Esophagus muscularis mucosa (tissue), 4 donors: ENCODE results near the gene COL11A1.

Experiments
- CTCF ChIP-seq, 3 experiments: fragments of 200-600 bp in 2 of 3; fragments of 450-650 bp in 1 of 3; sonication (generic) in 2 of 3; IDR thresholded peaks; one replicate each; pipeline ENCODE4 v1.5.1; 2017 to 2019; ENCODE audit warnings: antibody characterized with exemption in 3 of 3, mild to moderate bottlenecking in 2 of 3, moderate library complexity in 1 of 3
- EP300 ChIP-seq: sonication (generic); formaldehyde crosslinking; IDR thresholded peaks from one replicate; pipeline ENCODE4 v1.6.1; 2017; ENCODE audit warnings: antibody characterized with exemption
- POLR2A ChIP-seq: fragments of 450-650 bp; IDR thresholded peaks from one replicate; pipeline ENCODE4 v1.6.1; 2017; ENCODE audit warnings: antibody characterized with exemption, moderate library complexity, mild to moderate bottlenecking, low read depth
- POLR2AphosphoS5 ChIP-seq, 2 donors: sonication (generic); formaldehyde crosslinking; IDR thresholded peaks; one replicate each; pipeline ENCODE4 v1.6.1; 2017; ENCODE audit warnings: antibody characterized with exemption in 2 of 2

DNA sequence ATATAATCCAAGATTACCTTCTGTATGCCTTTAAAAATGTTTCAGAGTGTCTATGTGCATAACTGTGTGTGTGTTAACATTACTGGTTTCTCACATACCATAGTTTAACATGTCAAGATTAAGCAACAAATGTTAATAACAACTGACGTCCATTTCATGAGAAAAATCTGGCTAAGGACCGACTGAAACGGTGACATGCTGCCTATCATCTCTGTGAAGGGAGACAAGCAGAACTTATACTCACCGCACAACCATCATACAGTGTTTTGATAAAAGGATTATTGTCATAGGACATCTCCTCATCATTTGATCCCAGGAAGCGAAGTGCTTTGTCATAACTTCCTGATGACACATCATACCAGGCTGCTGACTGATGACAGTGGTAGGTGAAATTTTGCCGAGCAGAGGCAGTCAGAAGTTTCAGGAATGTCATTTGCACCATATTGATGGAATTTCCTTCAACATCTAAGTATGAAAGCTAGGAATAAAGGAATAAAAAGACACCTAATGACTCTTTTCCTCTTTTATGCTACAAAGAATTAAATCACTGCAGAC, 228.8 kb downstream of the COL11A1 start:
- TF ChIP-seq CTCF (IDR thresholded peaks at IDR 0.05) (no peak), POLR2A (no peak), EP300 (no peak), POLR2AphosphoS5 (IDR thresholded peaks at IDR 0.05) (no peak)
